KMS-11 (cell line): Measurements from ENCODE around the gene ANP32D.

Experiments
- H2AFZ ChIP-seq: fragments of 200-600 bp; sonication (generic); 2 replicates; pipeline ENCODE4 v1.6.1; 2016; ENCODE audit warnings: antibody characterized with exemption, mixed run types, low read depth
- H3K27ac ChIP-seq: fragments of 200-600 bp; sonication (generic); 2 replicates; pipeline ENCODE4 v1.6.1; 2016; ENCODE audit warnings: mild to moderate bottlenecking, mixed run types
- H3K27me3 ChIP-seq: fragments of 200-600 bp; sonication (generic); 2 replicates; pipeline ENCODE4 v1.6.1; 2017; ENCODE audit warnings: mild to moderate bottlenecking, low read depth, mixed run types, moderate library complexity; ENCODE audit not compliant: insufficient read depth
- H3K36me3 ChIP-seq: fragments of 200-600 bp; sonication (generic); 2 replicates; pipeline ENCODE4 v1.6.1; 2017; ENCODE audit warnings: mild to moderate bottlenecking, mixed run types; ENCODE audit not compliant: insufficient read depth
- H3K4me1 ChIP-seq: fragments of 200-600 bp; sonication (generic); 2 replicates; pipeline ENCODE4 v1.6.1; 2016; ENCODE audit warnings: mild to moderate bottlenecking, low read depth, mixed run types; ENCODE audit not compliant: poor library complexity, severe bottlenecking
- H3K4me2 ChIP-seq: fragments of 200-600 bp; sonication (generic); 2 replicates; pipeline ENCODE4 v1.7.0; 2016; ENCODE audit warnings: mild to moderate bottlenecking, mixed run types
- H3K4me3 ChIP-seq: fragments of 200-600 bp; sonication (generic); IDR thresholded peaks from 2 replicates; pipeline ENCODE4 v1.6.1; 2017; ENCODE audit warnings: low read depth, low read length, mixed read lengths; ENCODE audit not compliant: insufficient read depth
- H3K79me2 ChIP-seq: fragments of 200-600 bp; sonication (generic); 2 replicates; pipeline ENCODE4 v1.6.1; 2016; ENCODE audit warnings: low read depth, mixed run types; ENCODE audit not compliant: insufficient read depth
- H3K9ac ChIP-seq: fragments of 200-600 bp; sonication (generic); 2 replicates; pipeline ENCODE4 v1.6.1; 2016; ENCODE audit warnings: mild to moderate bottlenecking, mixed run types
- H4K20me1 ChIP-seq: fragments of 200-600 bp; sonication (generic); 2 replicates; pipeline ENCODE4 v1.6.1; 2016; ENCODE audit warnings: mild to moderate bottlenecking, mixed run types; ENCODE audit not compliant: insufficient read depth
- TF ChIP-seq, protein P1 (sequence below): fragments of 200-600 bp; sonication (generic); conservative IDR thresholded peaks from 2 replicates; pipeline ENCODE4 v1.6.1; 2017; ENCODE audit warnings: low read depth, mild to moderate bottlenecking, antibody characterized with exemption, low read length, moderate library complexity, mixed read lengths

ANP32D gene

DNA sequence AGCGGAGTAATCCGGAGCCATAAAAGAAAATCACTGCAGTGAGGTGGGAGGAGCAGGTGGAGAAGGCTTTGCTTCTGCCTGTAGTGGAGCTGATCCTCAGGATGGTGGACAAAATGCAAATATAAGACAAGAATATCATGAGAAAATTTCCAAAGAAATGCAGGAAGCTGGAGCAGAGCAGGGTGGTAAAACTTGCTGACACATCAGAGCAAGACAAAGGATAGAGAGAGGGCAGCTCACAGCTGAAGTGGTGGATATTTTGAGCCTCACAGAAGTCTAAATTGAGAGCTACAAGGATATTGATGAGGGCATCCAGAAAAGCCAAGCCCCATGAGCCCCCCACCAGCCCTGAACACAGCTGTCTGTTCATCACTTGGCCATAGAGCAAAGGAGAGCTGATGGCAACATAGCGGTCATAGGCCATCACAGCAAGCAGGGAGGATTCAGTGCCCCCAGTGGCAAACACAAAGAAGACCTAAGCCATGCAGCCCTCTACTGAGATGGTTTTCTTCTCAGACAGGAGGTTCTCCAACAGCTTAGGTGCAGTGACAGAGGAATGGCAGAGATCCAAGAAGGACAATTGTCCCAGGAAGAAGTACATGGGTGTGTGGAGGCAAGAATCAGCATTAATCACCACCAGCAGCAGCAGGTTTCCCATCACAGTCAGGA lies 30.0 kb upstream of the ANP32D start:
- TF ChIP-seq, protein P1, sequence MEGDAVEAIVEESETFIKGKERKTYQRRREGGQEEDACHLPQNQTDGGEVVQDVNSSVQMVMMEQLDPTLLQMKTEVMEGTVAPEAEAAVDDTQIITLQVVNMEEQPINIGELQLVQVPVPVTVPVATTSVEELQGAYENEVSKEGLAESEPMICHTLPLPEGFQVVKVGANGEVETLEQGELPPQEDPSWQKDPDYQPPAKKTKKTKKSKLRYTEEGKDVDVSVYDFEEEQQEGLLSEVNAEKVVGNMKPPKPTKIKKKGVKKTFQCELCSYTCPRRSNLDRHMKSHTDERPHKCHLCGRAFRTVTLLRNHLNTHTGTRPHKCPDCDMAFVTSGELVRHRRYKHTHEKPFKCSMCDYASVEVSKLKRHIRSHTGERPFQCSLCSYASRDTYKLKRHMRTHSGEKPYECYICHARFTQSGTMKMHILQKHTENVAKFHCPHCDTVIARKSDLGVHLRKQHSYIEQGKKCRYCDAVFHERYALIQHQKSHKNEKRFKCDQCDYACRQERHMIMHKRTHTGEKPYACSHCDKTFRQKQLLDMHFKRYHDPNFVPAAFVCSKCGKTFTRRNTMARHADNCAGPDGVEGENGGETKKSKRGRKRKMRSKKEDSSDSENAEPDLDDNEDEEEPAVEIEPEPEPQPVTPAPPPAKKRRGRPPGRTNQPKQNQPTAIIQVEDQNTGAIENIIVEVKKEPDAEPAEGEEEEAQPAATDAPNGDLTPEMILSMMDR = no peak
- H2AFZ ChIP-seq = no peak overlapping the region
- no peaks in the 10 kb centered on the region for H3K79me2 ChIP-seq
- no peak overlapping the region for H3K4me2 ChIP-seq
- H3K4me1 ChIP-seq = peaks cover 15% of the 10 kb centered on the region
- H3K27me3 ChIP-seq = no peaks in the 10 kb centered on the region
- H3K4me3 ChIP-seq = no peak overlapping the region
- no peaks in the 10 kb centered on the region for H3K36me3 ChIP-seq
- no peak overlapping the region for H3K27ac ChIP-seq
- no peak overlapping the region for H3K9ac ChIP-seq
- H4K20me1 ChIP-seq = no peaks in the 10 kb centered on the region

DNA sequence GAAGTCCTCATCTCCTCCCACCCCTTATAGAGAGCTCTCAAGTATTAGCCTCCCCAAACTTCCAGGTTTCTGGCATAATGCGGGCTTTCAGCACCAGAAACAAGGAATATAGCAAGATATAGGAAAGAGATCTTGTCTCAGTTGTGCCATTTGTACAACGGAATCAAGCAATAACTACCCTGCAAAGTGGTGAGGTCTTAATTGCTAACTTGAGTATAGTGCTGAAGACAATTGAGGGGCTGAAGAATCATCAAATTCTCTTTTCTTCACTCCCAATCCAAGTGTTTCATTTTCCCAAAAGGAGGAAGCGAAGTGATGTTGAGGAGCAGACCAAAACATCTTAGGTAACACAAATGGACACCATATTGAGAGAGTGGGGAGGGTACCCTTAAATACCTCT lies 26.8 kb upstream of the ANP32D start:
- H3K27ac ChIP-seq = no peak overlapping the region
- H3K27me3 ChIP-seq = no peaks in the 10 kb centered on the region
- H2AFZ ChIP-seq = peak overlapping the region; percentile 15; the same call in 1 of the 2 replicates
- H3K79me2 ChIP-seq = no peaks in the 10 kb centered on the region
- no peak overlapping the region for H3K9ac ChIP-seq
- H3K4me2 ChIP-seq = no peak overlapping the region
- TF ChIP-seq, protein P1 = no peak
- no peak overlapping the region for H3K4me3 ChIP-seq
- no peaks in the 10 kb centered on the region for H3K36me3 ChIP-seq
- H3K4me1 ChIP-seq = peaks cover 15% of the 10 kb centered on the region
- no peaks in the 10 kb centered on the region for H4K20me1 ChIP-seq

DNA sequence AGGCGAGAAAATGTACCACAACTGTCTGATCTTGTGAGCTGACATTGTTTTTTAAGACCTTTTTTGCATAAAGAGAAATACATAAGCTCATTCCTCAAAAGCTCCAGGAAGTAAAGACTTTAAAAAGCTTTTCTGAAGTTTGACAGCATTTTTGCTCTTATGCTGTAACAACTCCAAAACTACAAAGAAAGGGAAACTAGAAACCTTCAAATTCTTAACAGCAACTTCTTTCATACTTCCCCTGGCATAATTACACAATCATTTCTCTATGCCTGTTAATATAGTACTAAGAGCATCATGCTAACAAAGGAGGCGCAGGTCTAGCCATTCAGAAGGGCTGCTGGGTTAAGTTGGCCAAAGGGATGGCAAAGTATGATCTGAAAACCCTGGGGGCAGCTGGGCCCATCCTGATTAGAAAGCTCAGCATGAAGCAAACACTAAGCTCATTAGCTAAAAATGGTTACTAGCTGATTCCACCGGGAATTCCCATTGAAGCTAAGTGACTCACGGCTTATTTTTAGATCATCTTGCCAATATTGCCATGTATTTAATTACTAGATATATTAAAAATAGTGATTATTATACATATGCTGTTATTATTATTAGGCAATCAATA lies 26.1 kb upstream of the ANP32D start:
- Histone ChIP-seq H3K4me1 (peaks cover 15% of the 10 kb centered on the region), H3K4me3 (no peak overlapping the region), H3K4me2 (peak overlapping the region; percentile 15; the same call in 1 of the 2 replicates), H3K79me2 (no peaks in the 10 kb centered on the region), H3K27me3 (no peaks in the 10 kb centered on the region), H2AFZ (peak overlapping the region; percentile 15; the same call in 1 of the 2 replicates), H3K27ac (no peak overlapping the region), H3K36me3 (no peaks in the 10 kb centered on the region), H3K9ac (no peak overlapping the region), H4K20me1 (no peaks in the 10 kb centered on the region)
- TF ChIP-seq, protein P1 = no peak

- no peaks in the 10 kb centered on the region for H3K36me3 ChIP-seq
- H2AFZ ChIP-seq = no peak overlapping the region
- no peaks in the 10 kb centered on the region for H3K79me2 ChIP-seq
- no peak overlapping the region for H3K4me2 ChIP-seq
- H3K4me3 ChIP-seq = no peak overlapping the region
- H4K20me1 ChIP-seq = no peaks in the 10 kb centered on the region
- TF ChIP-seq, protein P1 = no peak
- H3K27me3 ChIP-seq = no peaks in the 10 kb centered on the region
- H3K27ac ChIP-seq = no peak overlapping the region
- H3K9ac ChIP-seq = no peak overlapping the region
- peaks cover 15% of the 10 kb centered on the region for H3K4me1 ChIP-seq
These were observed 24.6 kb upstream of the ANP32D start for GRCh38 chr12:48447755-48448154.
